ENCODE data around the gene TRAF2.

TRAF2 gene

DNA sequence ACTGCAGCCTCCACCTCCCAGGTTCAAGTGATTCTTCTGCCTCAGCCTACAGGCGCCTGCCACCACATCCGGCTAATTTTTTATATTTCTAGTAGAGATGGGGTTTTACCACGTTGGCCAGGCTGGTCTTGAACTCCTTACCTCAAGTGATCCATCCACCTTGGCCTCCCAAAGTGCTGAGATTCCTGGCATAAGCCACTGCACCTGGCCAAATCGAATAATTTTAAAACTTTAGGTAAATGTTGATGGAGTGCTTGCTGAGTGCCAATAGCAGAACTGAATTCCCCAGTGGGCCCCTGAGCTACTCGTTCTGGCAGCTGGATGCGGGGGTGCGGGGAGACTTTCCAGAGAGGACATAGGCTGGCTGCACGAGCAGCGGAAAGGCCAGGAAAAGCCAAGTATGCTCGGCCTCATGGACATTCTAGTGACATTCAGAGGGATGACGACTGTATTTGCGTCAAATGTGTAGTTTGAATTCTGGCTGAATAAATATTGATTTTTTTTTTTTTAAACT lies 16.8 kb downstream of the TRAF2 start:
- TF ChIP-seq YY1 (IDR thresholded peaks at IDR 0.05; ENCODE audit: low read depth) (no peak), EGR1 (IDR thresholded peaks at IDR 0.05) (no peak), FOXM1 (IDR thresholded peaks at IDR 0.05; ENCODE audit: borderline replicate concordance, low read depth) (no peak), CREB1 (IDR thresholded peaks at IDR 0.05; ENCODE audit: low read depth) (no peak), ZBTB7A (IDR thresholded peaks at IDR 0.05; ENCODE audit: low read depth) (no peak), USF1 (IDR thresholded peaks at IDR 0.05) (no peak), TEAD4 (IDR thresholded peaks at IDR 0.05) (no peak), CEBPB (IDR thresholded peaks at IDR 0.05) (no peak), MAX (IDR thresholded peaks at IDR 0.05) (no peak), EP300 (IDR thresholded peaks at IDR 0.05; ENCODE audit: borderline replicate concordance) (no peak), NFIC (IDR thresholded peaks at IDR 0.05) (no peak), TCF12 (IDR thresholded peaks at IDR 0.05; ENCODE audit: low read depth) (no peak), RAD21 (IDR thresholded peaks at IDR 0.05; ENCODE audit: low read depth) (no peak), TAF1 (IDR thresholded peaks at IDR 0.05; ENCODE audit: low read depth) (no peak), REST (IDR thresholded peaks at IDR 0.05; ENCODE audit: low read depth) (no peak)

DNA sequence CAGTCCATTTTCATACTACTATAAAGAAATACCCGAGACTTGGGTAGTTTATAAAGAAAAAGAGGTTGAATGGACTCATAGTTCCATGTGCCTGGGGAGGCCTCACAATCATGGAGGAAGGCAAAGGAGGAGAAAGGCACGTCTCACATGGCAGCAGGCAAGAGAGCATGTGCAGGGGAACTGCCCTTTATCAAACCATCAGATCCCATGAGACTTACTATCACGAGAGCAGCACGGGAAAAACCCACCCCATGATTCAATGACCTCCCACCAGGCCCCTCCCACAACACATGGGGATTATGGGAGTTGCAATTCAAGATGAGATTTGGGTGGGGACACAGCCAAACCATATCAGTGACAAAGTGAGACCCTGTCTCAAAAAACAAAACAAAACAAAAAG lies 19.9 kb downstream of the TRAF2 start:
- TF ChIP-seq ZBTB7A (IDR thresholded peaks at IDR 0.05; ENCODE audit: low read depth) (no peak), FOXM1 (IDR thresholded peaks at IDR 0.05; ENCODE audit: borderline replicate concordance, low read depth) (no peak), EGR1 (IDR thresholded peaks at IDR 0.05) (no peak)

GRCh38 chr9:136907011-136907914 lies 20.9 kb downstream of the TRAF2 start:
- TF ChIP-seq FOXM1 (IDR thresholded peaks at IDR 0.05; ENCODE audit: borderline replicate concordance, low read depth) = no peak
- no peak for TF ChIP-seq TAF1 (IDR thresholded peaks at IDR 0.05; ENCODE audit: low read depth)
- TF ChIP-seq EP300 (IDR thresholded peaks at IDR 0.05; ENCODE audit: borderline replicate concordance) = no peak
- no peak for TF ChIP-seq EGR1 (IDR thresholded peaks at IDR 0.05)
- TF ChIP-seq NFIC (IDR thresholded peaks at IDR 0.05) = no peak

DNA sequence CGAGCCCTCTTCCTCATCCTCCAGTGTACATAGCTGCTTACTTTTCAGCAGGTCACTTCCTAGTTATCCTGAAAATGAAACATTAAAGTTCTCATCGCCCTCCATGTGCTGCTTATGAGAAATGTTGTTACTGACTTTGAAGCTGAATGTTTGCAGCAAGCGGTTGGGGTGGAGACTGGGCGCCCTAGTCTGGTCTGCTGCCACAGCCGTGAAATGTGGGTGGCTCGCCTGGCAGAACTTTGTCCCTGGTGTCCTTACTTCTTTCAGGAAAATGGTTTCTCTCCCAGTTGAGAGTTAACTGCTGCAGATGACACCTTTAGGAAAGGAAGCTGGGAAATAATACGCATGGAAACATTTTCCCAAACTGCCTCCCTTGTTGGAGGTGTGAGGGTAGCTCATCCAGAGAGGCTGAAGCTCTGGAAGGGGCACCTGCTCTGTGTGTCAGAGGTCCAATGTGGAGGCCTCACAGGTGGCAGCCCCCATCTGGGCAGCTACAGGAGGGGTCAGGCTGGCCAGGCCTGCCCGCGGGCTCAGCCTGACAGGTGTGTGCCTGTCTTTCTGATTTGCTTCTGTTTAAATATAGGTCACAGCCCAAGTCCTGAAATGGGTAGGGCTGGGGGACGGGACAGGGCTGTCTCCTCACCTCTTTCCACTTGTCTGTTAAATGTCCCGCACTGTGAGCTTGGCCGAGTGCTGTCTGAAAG lies 24.0 kb downstream of the TRAF2 start:
- no peak for TF ChIP-seq RAD21 (IDR thresholded peaks at IDR 0.05; ENCODE audit: low read depth)
- TF ChIP-seq REST (IDR thresholded peaks at IDR 0.05; ENCODE audit: low read depth) = no peak
- no peak for TF ChIP-seq TCF12 (IDR thresholded peaks at IDR 0.05; ENCODE audit: low read depth)
- no peak for TF ChIP-seq MAX (IDR thresholded peaks at IDR 0.05)
- TF ChIP-seq EP300 (IDR thresholded peaks at IDR 0.05; ENCODE audit: borderline replicate concordance) = no peak
- no peak for TF ChIP-seq USF1 (IDR thresholded peaks at IDR 0.05)
- TF ChIP-seq CREB1 (IDR thresholded peaks at IDR 0.05; ENCODE audit: low read depth) = no peak
- no peak for TF ChIP-seq TEAD4 (IDR thresholded peaks at IDR 0.05)
- no peak for TF ChIP-seq CEBPB (IDR thresholded peaks at IDR 0.05)
- TF ChIP-seq EGR1 (IDR thresholded peaks at IDR 0.05) = no peak
- no peak for TF ChIP-seq ZBTB7A (IDR thresholded peaks at IDR 0.05; ENCODE audit: low read depth)
- no peak for TF ChIP-seq NFIC (IDR thresholded peaks at IDR 0.05)
- TF ChIP-seq YY1 (IDR thresholded peaks at IDR 0.05; ENCODE audit: low read depth) = no peak
- no peak for TF ChIP-seq TAF1 (IDR thresholded peaks at IDR 0.05; ENCODE audit: low read depth)
- no peak for TF ChIP-seq FOXM1 (IDR thresholded peaks at IDR 0.05; ENCODE audit: borderline replicate concordance, low read depth)

- TF ChIP-seq ZBTB7A (IDR thresholded peaks at IDR 0.05; ENCODE audit: low read depth) (no peak), YY1 (IDR thresholded peaks at IDR 0.05; ENCODE audit: low read depth) (no peak), EP300 (IDR thresholded peaks at IDR 0.05; ENCODE audit: borderline replicate concordance) (no peak), FOXM1 (IDR thresholded peaks at IDR 0.05; ENCODE audit: borderline replicate concordance, low read depth) (no peak), REST (IDR thresholded peaks at IDR 0.05; ENCODE audit: low read depth) (no peak), EGR1 (IDR thresholded peaks at IDR 0.05) (no peak), CEBPB (IDR thresholded peaks at IDR 0.05) (no peak), RAD21 (IDR thresholded peaks at IDR 0.05; ENCODE audit: low read depth) (no peak), TCF12 (IDR thresholded peaks at IDR 0.05; ENCODE audit: low read depth) (no peak), NFIC (IDR thresholded peaks at IDR 0.05) (no peak), MAX (IDR thresholded peaks at IDR 0.05) (no peak), USF1 (IDR thresholded peaks at IDR 0.05) (no peak), CREB1 (IDR thresholded peaks at IDR 0.05; ENCODE audit: low read depth) (no peak), TEAD4 (IDR thresholded peaks at IDR 0.05) (no peak), TAF1 (IDR thresholded peaks at IDR 0.05; ENCODE audit: low read depth) (no peak)
These were observed 24.6 kb downstream of the TRAF2 start for GRCh38 chr9:136910901-136911245.

Data from Ishikawa (cell line).